H9 (cell line): ENCODE measurements around the gene GATA1. TPM values are rescaled to one million over a fixed set of nuclear protein-coding genes. Genes with fewer than 3 reads are reported as not detected.

ENCODE experiments used
- DNase-seq: peaks from one replicate; pipeline ENCODE4 v3.0.0-alpha.2; 2017
- H2AFZ ChIP-seq: one replicate; pipeline ENCODE4 v1.6.1; 2013; ENCODE audit warnings: mild to moderate bottlenecking, low read length, control low read depth, moderate library complexity
- H2AK5ac ChIP-seq: 2 replicates; pipeline ENCODE4 v1.6.1; 2013; ENCODE audit warnings: low read length, control low read depth, mixed read lengths; ENCODE audit not compliant: insufficient read length
- H2BK120ac ChIP-seq: one replicate; pipeline ENCODE4 v1.6.1; 2013; ENCODE audit warnings: low read depth, mild to moderate bottlenecking, low read length, control low read depth, inconsistent platforms; ENCODE audit not compliant: poor library complexity, severe bottlenecking
- H2BK12ac ChIP-seq: 2 replicates; pipeline ENCODE4 v1.6.1; 2013; ENCODE audit warnings: low read length, control low read depth, mixed read lengths, low read depth; ENCODE audit not compliant: insufficient read length
- H2BK15ac ChIP-seq: 2 replicates; pipeline ENCODE4 v1.6.1; 2013; ENCODE audit warnings: low read depth, low read length, control low read depth
- H2BK20ac ChIP-seq: one replicate; pipeline ENCODE4 v1.6.1; 2013; ENCODE audit warnings: low read depth, mild to moderate bottlenecking, low read length, control low read depth, inconsistent platforms; ENCODE audit not compliant: poor library complexity, severe bottlenecking
- H2BK5ac ChIP-seq: 2 replicates; pipeline ENCODE4 v1.6.1; 2013; ENCODE audit warnings: low read length, control low read depth, mixed read lengths; ENCODE audit not compliant: insufficient read length
- H3K14ac ChIP-seq: 2 replicates; pipeline ENCODE4 v1.6.1; 2013; ENCODE audit warnings: low read length, control low read depth; ENCODE audit not compliant: insufficient read depth
- H3K18ac ChIP-seq: 2 replicates; pipeline ENCODE4 v1.6.1; 2013; ENCODE audit warnings: low read depth, mild to moderate bottlenecking, mixed read lengths, low read length, control low read depth; ENCODE audit not compliant: insufficient read length
- H3K23ac ChIP-seq: 2 replicates; pipeline ENCODE4 v1.6.1; 2013; ENCODE audit warnings: low read length, control low read depth, mixed read lengths, low read depth; ENCODE audit not compliant: insufficient read length
- H3K23me2 ChIP-seq: 2 replicates; pipeline ENCODE4 v1.6.1; 2013; ENCODE audit warnings: low read depth, mild to moderate bottlenecking, mixed read lengths, low read length, control low read depth; ENCODE audit not compliant: insufficient read length, poor library complexity, severe bottlenecking
- H3K27ac ChIP-seq: 2 replicates; pipeline ENCODE4 v1.5.1; 2013; ENCODE audit warnings: low read length, control low read depth, mixed read lengths, low read depth; ENCODE audit not compliant: insufficient read length
- H3K27me3 ChIP-seq: 2 replicates; pipeline ENCODE4 v1.6.1; 2013; ENCODE audit warnings: low read length, control low read depth, inconsistent platforms; ENCODE audit not compliant: insufficient read depth
- H3K4ac ChIP-seq: 2 replicates; pipeline ENCODE4 v1.6.1; 2013; ENCODE audit warnings: low read depth, mild to moderate bottlenecking, control low read depth, inconsistent platforms, low read length, moderate library complexity
- H3K4me1 ChIP-seq: 2 replicates; pipeline ENCODE4 v1.6.1; 2013; ENCODE audit warnings: low read length, control low read depth, inconsistent platforms; ENCODE audit not compliant: insufficient read depth
- H3K4me2 ChIP-seq: 2 replicates; pipeline ENCODE4 v1.6.1; 2013; ENCODE audit warnings: low read length, control low read depth, mixed read lengths; ENCODE audit not compliant: insufficient read length, insufficient read depth
- H3K56ac ChIP-seq: 2 replicates; pipeline ENCODE4 v1.6.1; 2013; ENCODE audit warnings: low read depth, mild to moderate bottlenecking, mixed read lengths, low read length, control low read depth; ENCODE audit not compliant: insufficient read length
- H3K79me1 ChIP-seq: 2 replicates; pipeline ENCODE4 v1.6.1; 2013; ENCODE audit warnings: low read depth, mild to moderate bottlenecking, moderate library complexity, low read length, control low read depth, inconsistent platforms; ENCODE audit not compliant: insufficient read depth, poor library complexity, severe bottlenecking
- H3K79me2 ChIP-seq: 2 replicates; pipeline ENCODE4 v1.6.1; 2013; ENCODE audit warnings: low read length, control low read depth, inconsistent platforms; ENCODE audit not compliant: insufficient read depth
- H3K9ac ChIP-seq: 2 replicates; pipeline ENCODE4 v1.6.1; 2013; ENCODE audit warnings: low read length, control low read depth, mixed read lengths; ENCODE audit not compliant: insufficient read length; ENCODE audit errors: extremely low read depth
- H3K9me3 ChIP-seq: one replicate; pipeline ENCODE4 v1.6.1; 2013; ENCODE audit warnings: low read depth, low read length, inconsistent platforms; ENCODE audit not compliant: control insufficient read depth
- H3T11ph ChIP-seq: one replicate; pipeline ENCODE4 v1.6.1; 2013; ENCODE audit warnings: mild to moderate bottlenecking, low read length, control low read depth, inconsistent platforms
- H4K20me1 ChIP-seq: one replicate; pipeline ENCODE4 v1.6.1; 2013; ENCODE audit not compliant: control insufficient read depth, insufficient read length, insufficient read depth
- H4K5ac ChIP-seq: 2 replicates; pipeline ENCODE4 v1.6.1; 2013; ENCODE audit warnings: low read depth, mild to moderate bottlenecking, mixed read lengths, low read length, control low read depth; ENCODE audit not compliant: insufficient read length
- H4K8ac ChIP-seq: replicated peaks from 2 replicates; pipeline ENCODE4 v1.6.1; 2013; ENCODE audit warnings: low read length, control low read depth, mixed read lengths, low read depth; ENCODE audit not compliant: insufficient read length
- H4K91ac ChIP-seq: 2 replicates; pipeline ENCODE4 v1.6.1; 2013; ENCODE audit warnings: low read depth, mild to moderate bottlenecking, moderate library complexity, mixed read lengths, low read length, control low read depth; ENCODE audit not compliant: insufficient read length
- H3K27ac Mint-ChIP-seq, 3 experiments: 2 replicates in 2 of 3; 3 replicates in 1 of 3; pipeline ENCODE4 v1.8.0; 2020 to 2021; ENCODE audit warnings: mixed read lengths in 3 of 3, mild to moderate bottlenecking in 1 of 3, moderate library complexity in 1 of 3
- H3K27me3 Mint-ChIP-seq: 2 replicates; pipeline ENCODE4 v1.8.0; 2021; ENCODE audit warnings: low read depth, mild to moderate bottlenecking, moderate library complexity, mixed read lengths
- H3K36me3 Mint-ChIP-seq, 3 experiments: 2 replicates in 2 of 3; 3 replicates in 1 of 3; pipeline ENCODE4 v1.8.0; 2020 to 2021; ENCODE audit warnings: low read depth in 3 of 3, mixed read lengths in 3 of 3; ENCODE audit not compliant: insufficient read depth in 1 of 3
- H3K4me1 Mint-ChIP-seq, 2 experiments: 2 replicates each; pipeline ENCODE4 v1.8.0; 2020; ENCODE audit warnings: mixed read lengths in 2 of 2
- H3K4me3 Mint-ChIP-seq, 2 experiments: 2 replicates in 1 of 2; 3 replicates in 1 of 2; pipeline ENCODE4 v1.8.0; 2020 to 2021; ENCODE audit warnings: mild to moderate bottlenecking in 2 of 2, mixed read lengths in 2 of 2, moderate library complexity in 1 of 2
- H3K9me3 Mint-ChIP-seq, 2 experiments: 2 replicates in 1 of 2; 3 replicates in 1 of 2; pipeline ENCODE4 v1.8.0; 2020; ENCODE audit warnings: mild to moderate bottlenecking in 2 of 2, mixed read lengths in 2 of 2, moderate library complexity in 1 of 2
- CTCF ChIP-seq: fragments of 200-600 bp; sonication (generic); conservative IDR thresholded peaks from 3 replicates; pipeline ENCODE4 v1.8.0; 2021; ENCODE audit warnings: antibody characterized with exemption, mild to moderate bottlenecking
- WGBS: extraction: QIAGEN DNeasy Blood & Tissue Kit; methylation state at CpG from one replicate; pipeline ENCODE4 v1.1.7; 2013; ENCODE audit warnings: missing lambda C conversion rate, low lambda C conversion rate, mixed read lengths; ENCODE audit not compliant: insufficient read length; ENCODE audit errors: extremely low coverage; 5-methylcytosine and 5-hydroxymethylcytosine counted together
- total RNA-seq: library from RNA; stranded (reverse); gene quantifications from 2 replicates; pipeline ENCODE4 v1.2.1, GENCODE V29; 2021

GATA1 gene
- total RNA-seq, 1 experiment from 2014 or later = not detected

- Histone ChIP-seq H4K8ac (no peak overlapping the region), H4K20me1 (no peaks in the 10 kb centered on the region), H3K4me1 (no peaks in the 10 kb centered on the region; the same call in none of the 2 replicates), H3K56ac (no peak overlapping the region), H3K9ac (no peak overlapping the region), H3K9me3 (peaks cover 19% of the 10 kb centered on the region), H2AK5ac (no peak overlapping the region), H2BK5ac (no peak overlapping the region), H3K27me3 (no peaks in the 10 kb centered on the region), H2AFZ (no peak overlapping the region), H2BK12ac (no peak overlapping the region), H2BK15ac (no peak overlapping the region), H3K4ac (no peak overlapping the region), H3K27ac (no peak overlapping the region), H2BK20ac (no peak overlapping the region), H3K18ac (no peak overlapping the region), H3K79me2 (no peaks in the 10 kb centered on the region), H3T11ph (no peak overlapping the region), H3K23me2 (peaks cover 4% of the 10 kb centered on the region), H2BK120ac (no peak overlapping the region), H3K14ac (no peak overlapping the region), H3K4me2 (no peak overlapping the region), H4K91ac (no peak overlapping the region), H3K79me1 (no peaks in the 10 kb centered on the region), H3K23ac (no peak overlapping the region), H4K5ac (no peak overlapping the region)
- H3K4me1 Mint-ChIP-seq = peaks cover 0 to 9% of the 10 kb centered on the region in 2 experiments; a peak in 3 of 4 replicates
- H3K4me3 Mint-ChIP-seq = no peak overlapping the region
- no peak overlapping the region for H3K27ac Mint-ChIP-seq
- peaks cover 66 to 74% of the 10 kb centered on the region in 2 experiments for H3K9me3 Mint-ChIP-seq
- peaks cover 3% of the 10 kb centered on the region for H3K27me3 Mint-ChIP-seq
- no peak for DNase-seq
- WGBS = no CpG with 5 or more reads among the region's 8 CpGs
- H3K36me3 Mint-ChIP-seq = peaks cover 0 to 6% (median 0%) of the 10 kb centered on the region in 3 experiments; a peak in 3 of 7 replicates
- no peak for TF ChIP-seq CTCF
Measured at GRCh38 chrX:48741834-48742233, 44.6 kb upstream of the GATA1 start.
